GM12878 (cell line): Measurements from ENCODE around the gene RETN. TPM values are rescaled to one million over a fixed set of nuclear protein-coding genes. Genes with fewer than 3 reads are reported as not detected.

Experiments used
- BHLHE40 ChIP-seq, 2 experiments: fragments of 450-650 bp in 1 of 2; IDR thresholded peaks; 2 replicates each; pipeline ENCODE4 v1.6.1; 2011 to 2017; ENCODE audit warnings: low read depth in 2 of 2, borderline replicate concordance in 1 of 2, improper control_type of control experiment in 1 of 2, low read length in 1 of 2, mild to moderate bottlenecking in 1 of 2
- CREM ChIP-seq: IDR thresholded peaks from 2 replicates; pipeline ENCODE4 v1.6.1; 2014; ENCODE audit warnings: antibody characterized with exemption, low read depth
- EED ChIP-seq: sonication (generic); IDR thresholded peaks from 2 replicates; pipeline ENCODE4 v1.6.1; 2016; ENCODE audit warnings: antibody characterized with exemption, low read depth
- ETV6 ChIP-seq, 2 experiments: fragments of 450-650 bp in 1 of 2; IDR thresholded peaks in 1 of 2; conservative IDR thresholded peaks in 1 of 2; 2 replicates each; pipeline ENCODE4 v1.6.1; 2014; ENCODE audit warnings: antibody characterized with exemption in 1 of 2, borderline replicate concordance in 1 of 2, low read depth in 1 of 2, mild to moderate bottlenecking in 1 of 2, moderate library complexity in 1 of 2
- HDGF ChIP-seq: fragments of 450-650 bp; IDR thresholded peaks from 2 replicates; pipeline ENCODE4 v1.6.1; 2016; ENCODE audit warnings: antibody characterized with exemption
- POLR2A ChIP-seq: IDR thresholded peaks from 2 replicates; pipeline ENCODE4 v1.6.1; 2011; ENCODE audit warnings: low read depth, mild to moderate bottlenecking, low read length
- SMARCA5 ChIP-seq: fragments of 450-650 bp; IDR thresholded peaks from 2 replicates; pipeline ENCODE4 v1.6.1; 2017; ENCODE audit warnings: mild to moderate bottlenecking
- SREBF2 ChIP-seq: IDR thresholded peaks from 2 replicates; pipeline ENCODE4 v1.6.1; 2012; ENCODE audit warnings: mild to moderate bottlenecking, low read length
- polyA plus RNA-seq, 11 experiments: library from polyadenylated mRNA; depleted of rRNA in 4 of 11; unstranded in 6 of 11; stranded (reverse) in 5 of 11; fragments of >200 nt; fragmentation: Nextera tagmentation in 4 of 11; fragmentation: Illumina TruSeq in 1 of 11; extraction: Ambion mirVana in 4 of 11; extraction: Trizol in 1 of 11; gene quantifications; 1 replicate in 1 of 11; 2 replicates in 10 of 11; pipeline versions ENCODE4 v1.2.1 to v1.2.3, GENCODE V29; 2011 to 2016; ENCODE audit warnings: inconsistent platforms in 2 of 11, missing spikeins in 2 of 11, low read depth in 1 of 11
- total RNA-seq, 4 experiments: library from RNA; depleted of rRNA in 3 of 4; stranded (reverse); fragments of >200 nt in 3 of 4; fragmentation: Illumina TruSeq in 1 of 4; extraction: Trizol in 1 of 4; gene quantifications; 2 replicates each; pipeline versions ENCODE4 v1.2.1 to v1.2.3, GENCODE V29; 2013 to 2021
- TF ChIP-seq, protein P1 (sequence below): fragments of 450-650 bp; IDR thresholded peaks from 2 replicates; pipeline ENCODE4 v1.6.1; 2014; ENCODE audit warnings: mild to moderate bottlenecking
- TF ChIP-seq, protein P2 (sequence below): IDR thresholded peaks from 2 replicates; pipeline ENCODE4 v1.6.1; 2012; ENCODE audit warnings: improper control_type of control experiment, low read depth, low read length; ENCODE audit not compliant: insufficient replicate concordance
- TF ChIP-seq, protein P3 (sequence below): IDR thresholded peaks from 2 replicates; pipeline ENCODE4 v1.6.1; 2011; ENCODE audit warnings: borderline replicate concordance, low read depth, mild to moderate bottlenecking, moderate library complexity, mixed read lengths, low read length; ENCODE audit not compliant: insufficient read depth; ENCODE audit errors: extremely low read length
- TF ChIP-seq, protein P4 (sequence below): IDR thresholded peaks from 2 replicates; pipeline ENCODE4 v1.6.1; 2011; ENCODE audit warnings: mild to moderate bottlenecking, low read depth, low read length, moderate library complexity; ENCODE audit not compliant: insufficient replicate concordance

Gene RETN
- total and polyA plus RNA-seq, 10 of the 15 experiments (the other 5 are each of a cell fraction or from before 2014, with no cell fraction given) = 0.26 TPM; not detected in 9

DNA sequence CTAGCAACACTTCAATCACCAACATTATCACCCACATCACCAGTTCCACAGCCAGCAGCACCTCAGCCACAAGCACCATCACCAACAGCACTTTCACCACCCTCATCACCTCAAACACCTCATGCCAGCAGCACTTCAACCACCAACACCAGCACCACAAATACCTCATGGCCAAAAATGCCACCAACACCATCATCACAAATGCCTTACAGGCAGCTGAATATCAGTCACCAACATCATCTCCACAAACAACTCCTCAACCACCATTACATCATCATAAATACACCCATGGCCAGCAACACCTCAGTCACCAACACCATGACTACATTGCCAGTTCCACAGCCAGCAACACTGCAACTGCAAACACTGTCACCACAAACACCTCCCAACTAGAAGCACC lies 22.6 kb downstream of the RETN start (continued):
- TF ChIP-seq SMARCA5 (no peak), EED (no peak), HDGF (peak; percentile 88), SREBF2 (no peak), POLR2A (0 out of 2 replicates have a peak, but pooled peaks have one; percentile 5), BHLHE40 (IDR thresholded peaks at IDR 0.05; ENCODE audit: borderline replicate concordance in 1 of 2, low read depth in 2 of 2, low read length in 1 of 2) (peak in 1 of 2 experiments; percentile 9; a peak in 1 of 4 replicates), ETV6 (conservative IDR thresholded peaks at IDR 0.05 in 1 of 2, IDR thresholded peaks at IDR 0.05 in 1 of 2; ENCODE audit: borderline replicate concordance in 1 of 2, low read depth in 1 of 2) (no peak), CREM (no peak)
- TF ChIP-seq, protein P1, sequence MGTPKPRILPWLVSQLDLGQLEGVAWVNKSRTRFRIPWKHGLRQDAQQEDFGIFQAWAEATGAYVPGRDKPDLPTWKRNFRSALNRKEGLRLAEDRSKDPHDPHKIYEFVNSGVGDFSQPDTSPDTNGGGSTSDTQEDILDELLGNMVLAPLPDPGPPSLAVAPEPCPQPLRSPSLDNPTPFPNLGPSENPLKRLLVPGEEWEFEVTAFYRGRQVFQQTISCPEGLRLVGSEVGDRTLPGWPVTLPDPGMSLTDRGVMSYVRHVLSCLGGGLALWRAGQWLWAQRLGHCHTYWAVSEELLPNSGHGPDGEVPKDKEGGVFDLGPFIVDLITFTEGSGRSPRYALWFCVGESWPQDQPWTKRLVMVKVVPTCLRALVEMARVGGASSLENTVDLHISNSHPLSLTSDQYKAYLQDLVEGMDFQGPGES = no peak
- TF ChIP-seq, protein P2, sequence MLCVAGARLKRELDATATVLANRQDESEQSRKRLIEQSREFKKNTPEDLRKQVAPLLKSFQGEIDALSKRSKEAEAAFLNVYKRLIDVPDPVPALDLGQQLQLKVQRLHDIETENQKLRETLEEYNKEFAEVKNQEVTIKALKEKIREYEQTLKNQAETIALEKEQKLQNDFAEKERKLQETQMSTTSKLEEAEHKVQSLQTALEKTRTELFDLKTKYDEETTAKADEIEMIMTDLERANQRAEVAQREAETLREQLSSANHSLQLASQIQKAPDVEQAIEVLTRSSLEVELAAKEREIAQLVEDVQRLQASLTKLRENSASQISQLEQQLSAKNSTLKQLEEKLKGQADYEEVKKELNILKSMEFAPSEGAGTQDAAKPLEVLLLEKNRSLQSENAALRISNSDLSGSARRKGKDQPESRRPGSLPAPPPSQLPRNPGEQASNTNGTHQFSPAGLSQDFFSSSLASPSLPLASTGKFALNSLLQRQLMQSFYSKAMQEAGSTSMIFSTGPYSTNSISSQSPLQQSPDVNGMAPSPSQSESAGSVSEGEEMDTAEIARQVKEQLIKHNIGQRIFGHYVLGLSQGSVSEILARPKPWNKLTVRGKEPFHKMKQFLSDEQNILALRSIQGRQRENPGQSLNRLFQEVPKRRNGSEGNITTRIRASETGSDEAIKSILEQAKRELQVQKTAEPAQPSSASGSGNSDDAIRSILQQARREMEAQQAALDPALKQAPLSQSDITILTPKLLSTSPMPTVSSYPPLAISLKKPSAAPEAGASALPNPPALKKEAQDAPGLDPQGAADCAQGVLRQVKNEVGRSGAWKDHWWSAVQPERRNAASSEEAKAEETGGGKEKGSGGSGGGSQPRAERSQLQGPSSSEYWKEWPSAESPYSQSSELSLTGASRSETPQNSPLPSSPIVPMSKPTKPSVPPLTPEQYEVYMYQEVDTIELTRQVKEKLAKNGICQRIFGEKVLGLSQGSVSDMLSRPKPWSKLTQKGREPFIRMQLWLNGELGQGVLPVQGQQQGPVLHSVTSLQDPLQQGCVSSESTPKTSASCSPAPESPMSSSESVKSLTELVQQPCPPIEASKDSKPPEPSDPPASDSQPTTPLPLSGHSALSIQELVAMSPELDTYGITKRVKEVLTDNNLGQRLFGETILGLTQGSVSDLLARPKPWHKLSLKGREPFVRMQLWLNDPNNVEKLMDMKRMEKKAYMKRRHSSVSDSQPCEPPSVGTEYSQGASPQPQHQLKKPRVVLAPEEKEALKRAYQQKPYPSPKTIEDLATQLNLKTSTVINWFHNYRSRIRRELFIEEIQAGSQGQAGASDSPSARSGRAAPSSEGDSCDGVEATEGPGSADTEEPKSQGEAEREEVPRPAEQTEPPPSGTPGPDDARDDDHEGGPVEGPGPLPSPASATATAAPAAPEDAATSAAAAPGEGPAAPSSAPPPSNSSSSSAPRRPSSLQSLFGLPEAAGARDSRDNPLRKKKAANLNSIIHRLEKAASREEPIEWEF = no peak
- TF ChIP-seq, protein P3, sequence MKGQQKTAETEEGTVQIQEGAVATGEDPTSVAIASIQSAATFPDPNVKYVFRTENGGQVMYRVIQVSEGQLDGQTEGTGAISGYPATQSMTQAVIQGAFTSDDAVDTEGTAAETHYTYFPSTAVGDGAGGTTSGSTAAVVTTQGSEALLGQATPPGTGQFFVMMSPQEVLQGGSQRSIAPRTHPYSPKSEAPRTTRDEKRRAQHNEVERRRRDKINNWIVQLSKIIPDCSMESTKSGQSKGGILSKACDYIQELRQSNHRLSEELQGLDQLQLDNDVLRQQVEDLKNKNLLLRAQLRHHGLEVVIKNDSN = no peak
- TF ChIP-seq, protein P4, sequence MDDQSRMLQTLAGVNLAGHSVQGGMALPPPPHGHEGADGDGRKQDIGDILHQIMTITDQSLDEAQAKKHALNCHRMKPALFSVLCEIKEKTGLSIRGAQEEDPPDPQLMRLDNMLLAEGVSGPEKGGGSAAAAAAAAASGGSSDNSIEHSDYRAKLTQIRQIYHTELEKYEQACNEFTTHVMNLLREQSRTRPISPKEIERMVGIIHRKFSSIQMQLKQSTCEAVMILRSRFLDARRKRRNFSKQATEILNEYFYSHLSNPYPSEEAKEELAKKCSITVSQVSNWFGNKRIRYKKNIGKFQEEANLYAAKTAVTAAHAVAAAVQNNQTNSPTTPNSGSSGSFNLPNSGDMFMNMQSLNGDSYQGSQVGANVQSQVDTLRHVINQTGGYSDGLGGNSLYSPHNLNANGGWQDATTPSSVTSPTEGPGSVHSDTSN = no peak
